GM10248 (cell line): Measurements from ENCODE around the gene POU4F2.
A peak's percentile ranks its signal among the peaks of the same experiment; 100 is the strongest.

Experiments used
- CTCF ChIA-PET: fragments of 300-600 bp; sonication (Branson Sonifier 250); formaldehyde crosslinking; extraction: SDS; loops from one replicate; lab custom pipeline; 2021; ENCODE audit warnings: antibody characterized with exemption; lab: Yijun Ruan, JAX
- POLR2A ChIA-PET: fragments of 350-650 bp; sonication (Branson Sonifier 250); formaldehyde crosslinking; extraction: SDS; loops from one replicate; lab custom pipeline; 2020; ENCODE audit warnings: antibody characterized with exemption; lab: Yijun Ruan, JAX
- DNase-seq: peaks from one replicate; pipeline ENCODE4 v3.0.0; 2012; ENCODE audit errors: extremely low spot score
- TF ChIP-seq, protein P1 (sequence below): IDR thresholded peaks from 2 replicates; pipeline ENCODE4 v1.5.1; 2012; ENCODE audit warnings: mild to moderate bottlenecking, low read depth; ENCODE audit errors: extremely low read depth, missing control alignments, control extremely low read depth

Gene POU4F2, protein sequence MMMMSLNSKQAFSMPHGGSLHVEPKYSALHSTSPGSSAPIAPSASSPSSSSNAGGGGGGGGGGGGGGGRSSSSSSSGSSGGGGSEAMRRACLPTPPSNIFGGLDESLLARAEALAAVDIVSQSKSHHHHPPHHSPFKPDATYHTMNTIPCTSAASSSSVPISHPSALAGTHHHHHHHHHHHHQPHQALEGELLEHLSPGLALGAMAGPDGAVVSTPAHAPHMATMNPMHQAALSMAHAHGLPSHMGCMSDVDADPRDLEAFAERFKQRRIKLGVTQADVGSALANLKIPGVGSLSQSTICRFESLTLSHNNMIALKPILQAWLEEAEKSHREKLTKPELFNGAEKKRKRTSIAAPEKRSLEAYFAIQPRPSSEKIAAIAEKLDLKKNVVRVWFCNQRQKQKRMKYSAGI

GRCh38 chr4:146638786-146639505 is at the start of gene POU4F2:
Gene POU4F2 (plus strand): TSS chr4:146638893. CDS start chr4:146639141, 248 bp downstream.
- ChIA-PET POLR2A (no interaction called here), CTCF (no interaction called here)
- TF ChIP-seq, protein P1, sequence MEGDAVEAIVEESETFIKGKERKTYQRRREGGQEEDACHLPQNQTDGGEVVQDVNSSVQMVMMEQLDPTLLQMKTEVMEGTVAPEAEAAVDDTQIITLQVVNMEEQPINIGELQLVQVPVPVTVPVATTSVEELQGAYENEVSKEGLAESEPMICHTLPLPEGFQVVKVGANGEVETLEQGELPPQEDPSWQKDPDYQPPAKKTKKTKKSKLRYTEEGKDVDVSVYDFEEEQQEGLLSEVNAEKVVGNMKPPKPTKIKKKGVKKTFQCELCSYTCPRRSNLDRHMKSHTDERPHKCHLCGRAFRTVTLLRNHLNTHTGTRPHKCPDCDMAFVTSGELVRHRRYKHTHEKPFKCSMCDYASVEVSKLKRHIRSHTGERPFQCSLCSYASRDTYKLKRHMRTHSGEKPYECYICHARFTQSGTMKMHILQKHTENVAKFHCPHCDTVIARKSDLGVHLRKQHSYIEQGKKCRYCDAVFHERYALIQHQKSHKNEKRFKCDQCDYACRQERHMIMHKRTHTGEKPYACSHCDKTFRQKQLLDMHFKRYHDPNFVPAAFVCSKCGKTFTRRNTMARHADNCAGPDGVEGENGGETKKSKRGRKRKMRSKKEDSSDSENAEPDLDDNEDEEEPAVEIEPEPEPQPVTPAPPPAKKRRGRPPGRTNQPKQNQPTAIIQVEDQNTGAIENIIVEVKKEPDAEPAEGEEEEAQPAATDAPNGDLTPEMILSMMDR = no peak
- peak; percentile 48 for DNase-seq

- TF ChIP-seq, protein P1 = no peak
- ChIA-PET POLR2A (no interaction called here), CTCF (no interaction called here)
- DNase-seq = no peak
Measured at GRCh38 chr4:146590801-146591200, 47.9 kb upstream of the POU4F2 start.

- ChIA-PET POLR2A (no interaction called here), CTCF (no interaction called here)
- DNase-seq = no peak
- TF ChIP-seq, protein P1 = no peak
Measured at GRCh38 chr4:146592019-146592418, 46.7 kb upstream of the POU4F2 start.

GRCh38 chr4:146632770-146633470 is 5.8 kb upstream of the POU4F2 start:
- POLR2A ChIA-PET = interaction anchor here (0.6 kb wide), 1 partner anchor 38 kb away, joined by 5 read pairs; no protein-coding TSS in a partner anchor
- TF ChIP-seq, protein P1 = no peak
- CTCF ChIA-PET = no interaction called here
- no peak for DNase-seq

GRCh38 chr4:146633471-146633800 is 5.3 kb upstream of the POU4F2 start:
- ChIA-PET POLR2A (interaction anchor here (0.6 kb wide), 1 partner anchor 38 kb away, joined by 5 read pairs; no protein-coding TSS in a partner anchor), CTCF (no interaction called here)
- DNase-seq = no peak
- TF ChIP-seq, protein P1 = no peak

GRCh38 chr4:146634825-146635224 is 3.9 kb upstream of the POU4F2 start:
- TF ChIP-seq, protein P1 = no peak
- ChIA-PET POLR2A (no interaction called here), CTCF (no interaction called here)
- DNase-seq = no peak
